IPS DF 6.9 (cell line): Measurements from ENCODE around the gene NDUFA11.

Experiments
- DNase-seq: peaks from one replicate; pipeline ENCODE4 v3.0.0-alpha.2; 2013; ENCODE audit warnings: low read depth, low spot score
- H3K27ac ChIP-seq: one replicate; pipeline ENCODE4 v1.5.1; 2013; ENCODE audit warnings: low read length, control low read depth
- H3K27me3 ChIP-seq: 2 replicates; pipeline ENCODE4 v1.6.1; 2013; ENCODE audit warnings: mild to moderate bottlenecking, low read length; ENCODE audit not compliant: control insufficient read depth, insufficient read depth
- H3K36me3 ChIP-seq: 2 replicates; pipeline ENCODE4 v1.6.1; 2013; ENCODE audit warnings: low read length; ENCODE audit not compliant: control insufficient read depth, insufficient read depth
- H3K4me1 ChIP-seq: 2 replicates; pipeline ENCODE4 v1.6.1; 2013; ENCODE audit warnings: low read length; ENCODE audit not compliant: control insufficient read depth, insufficient read depth
- H3K4me3 ChIP-seq: 2 replicates; pipeline ENCODE4 v1.5.1; 2013; ENCODE audit warnings: mild to moderate bottlenecking, low read length
- H3K9me3 ChIP-seq: 2 replicates; pipeline ENCODE4 v1.6.1; 2013; ENCODE audit warnings: low read length, inconsistent platforms; ENCODE audit not compliant: control insufficient read depth, insufficient read depth
- WGBS: extraction: QIAGEN DNeasy Blood & Tissue Kit; methylation state at CpG from one replicate; pipeline ENCODE4 v1.1.7; 2013; ENCODE audit warnings: mixed read lengths, missing lambda C conversion rate; ENCODE audit not compliant: insufficient read length, insufficient coverage; 5-methylcytosine and 5-hydroxymethylcytosine counted together

NDUFA11 gene

GRCh38 chr19:5903624-5904351, at the start of gene NDUFA11:
Gene NDUFA11, minus strand, starts transcription at chr19:5903790. Its CDS starts 82 bp downstream, at chr19:5903708.
- DNase-seq: peak; percentile 73
- WGBS: no CpG with 5 or more reads among the region's 57 CpGs
- peak within 1 kb of the TSS; percentile 97 for H3K4me3 ChIP-seq
- no peaks in the 10 kb centered on the region for H3K36me3 ChIP-seq
- H3K9me3 ChIP-seq: no peaks in the 10 kb centered on the region
- no peak within 1 kb of the TSS for H3K27ac ChIP-seq
- no peaks in the 10 kb centered on the region for H3K27me3 ChIP-seq
- H3K4me1 ChIP-seq: no peaks in the 10 kb centered on the region

GRCh38 chr19:5953030-5953589, 49.5 kb upstream of the NDUFA11 start:
- DNase-seq: no peak
- H3K4me1 ChIP-seq: peaks cover 28% of the 10 kb centered on the region
- no peaks in the 10 kb centered on the region for H3K9me3 ChIP-seq
- no peak overlapping the region for H3K4me3 ChIP-seq
- H3K36me3 ChIP-seq: no peaks in the 10 kb centered on the region
- H3K27ac ChIP-seq: no peak overlapping the region
- H3K27me3 ChIP-seq: no peaks in the 10 kb centered on the region
- no CpG with 5 or more reads among the region's 5 CpGs for WGBS

GRCh38 chr19:5952193-5953029, 48.8 kb upstream of the NDUFA11 start:
- no peak for DNase-seq
- Histone ChIP-seq H3K4me1 (peaks cover 26% of the 10 kb centered on the region), H3K36me3 (no peaks in the 10 kb centered on the region), H3K27ac (no peak overlapping the region), H3K9me3 (no peaks in the 10 kb centered on the region), H3K27me3 (no peaks in the 10 kb centered on the region), H3K4me3 (no peak overlapping the region)
- WGBS: no CpG with 5 or more reads among the region's 18 CpGs

GRCh38 chr19:5951338-5951861, 47.8 kb upstream of the NDUFA11 start:
- Histone ChIP-seq H3K4me3 (no peak overlapping the region), H3K36me3 (no peaks in the 10 kb centered on the region), H3K4me1 (peaks cover 26% of the 10 kb centered on the region), H3K27ac (no peak overlapping the region), H3K27me3 (no peaks in the 10 kb centered on the region), H3K9me3 (no peaks in the 10 kb centered on the region)
- no CpG with 5 or more reads among the region's 19 CpGs for WGBS
- no peak for DNase-seq

- Histone ChIP-seq H3K4me1 (peaks cover 26% of the 10 kb centered on the region), H3K36me3 (no peaks in the 10 kb centered on the region), H3K4me3 (no peak overlapping the region), H3K27ac (no peak overlapping the region), H3K9me3 (no peaks in the 10 kb centered on the region), H3K27me3 (no peaks in the 10 kb centered on the region)
- no CpG with 5 or more reads among the region's 3 CpGs for WGBS
- no peak for DNase-seq
Observed at GRCh38 chr19:5950741-5951140, 47.2 kb upstream of the NDUFA11 start.

- Histone ChIP-seq H3K4me1 (peaks cover 26% of the 10 kb centered on the region), H3K4me3 (no peak overlapping the region), H3K36me3 (no peaks in the 10 kb centered on the region), H3K27me3 (no peaks in the 10 kb centered on the region), H3K9me3 (no peaks in the 10 kb centered on the region), H3K27ac (no peak overlapping the region)
- no CpG with 5 or more reads among the region's 13 CpGs for WGBS
- DNase-seq: no peak
Observed at GRCh38 chr19:5949792-5950305, 46.3 kb upstream of the NDUFA11 start.

GRCh38 chr19:5948752-5949564, 45.4 kb upstream of the NDUFA11 start:
- peaks cover 21% of the 10 kb centered on the region for H3K4me1 ChIP-seq
- DNase-seq: no peak

GRCh38 chr19:5947435-5947834, 43.8 kb upstream of the NDUFA11 start:
- Histone ChIP-seq H3K27ac (no peak overlapping the region), H3K27me3 (no peaks in the 10 kb centered on the region), H3K36me3 (no peaks in the 10 kb centered on the region), H3K4me3 (no peak overlapping the region), H3K9me3 (no peaks in the 10 kb centered on the region), H3K4me1 (peaks cover 15% of the 10 kb centered on the region)
- WGBS: no CpG with 5 or more reads among the region's 13 CpGs
- DNase-seq: no peak

More at GRCh38 chr19:5948752-5949564, 45.4 kb upstream of the NDUFA11 start:
- Histone ChIP-seq H3K27ac (no peak overlapping the region), H3K4me3 (no peak overlapping the region), H3K36me3 (no peaks in the 10 kb centered on the region), H3K9me3 (no peaks in the 10 kb centered on the region), H3K27me3 (no peaks in the 10 kb centered on the region)
- WGBS: no CpG with 5 or more reads among the region's 13 CpGs

- peaks cover 8% of the 10 kb centered on the region; the same call in 1 of the 2 replicates for H3K36me3 ChIP-seq
- H3K9me3 ChIP-seq: no peaks in the 10 kb centered on the region
- H3K27ac ChIP-seq: no peak overlapping the region
- no peak overlapping the region for H3K4me3 ChIP-seq
- DNase-seq: no peak
- no CpG with 5 or more reads among the region's 10 CpGs for WGBS
- H3K4me1 ChIP-seq: no peaks in the 10 kb centered on the region
- no peaks in the 10 kb centered on the region for H3K27me3 ChIP-seq
Observed at GRCh38 chr19:5943623-5944022, 40.0 kb upstream of the NDUFA11 start.
